Omental fat pad (tissue), 4 donors: ENCODE data around the gene GRIK3. TPM values are rescaled to one million over a fixed set of nuclear protein-coding genes. Genes with fewer than 3 reads are reported as not detected.

Source experiments
- ATAC-seq: fragments of 150-250 bp; one replicate; pipeline ENCODE4 v1.9.1; 2016; ENCODE audit warnings: mild to moderate bottlenecking, moderate library complexity; ENCODE audit not compliant: low FRiP score
- DNase-seq: peaks from one replicate; pipeline ENCODE4 v3.0.0-alpha.2; 2019; ENCODE audit warnings: low spot score
- CTCF ChIP-seq, 3 donors: fragments of 450-650 bp; IDR thresholded peaks; one replicate each; pipeline ENCODE4 v1.5.1; 2016 to 2017; ENCODE audit warnings: antibody characterized with exemption in 3 of 3, mild to moderate bottlenecking in 3 of 3, moderate library complexity in 2 of 3
- total RNA-seq, 4 donors: library from RNA; depleted of rRNA; stranded (reverse); fragments of >200 nt; gene quantifications; one replicate each; pipeline ENCODE4 v1.1.0, GENCODE V29; 2016

The GRIK3 gene
- total RNA-seq, 4 donors from 2014 or later, result 0.09 to 0.79 TPM; not detected in 2

GRCh38 chr1:37047542-37047941, 13.2 kb upstream of the GRIK3 start:
- DNase-seq, result no peak
- no peak for TF ChIP-seq CTCF (IDR thresholded peaks at IDR 0.05)
- no peak for ATAC-seq

GRCh38 chr1:37043101-37043500, 8.8 kb upstream of the GRIK3 start:
- ATAC-seq (no peak), DNase-seq (no peak)
- no peak for TF ChIP-seq CTCF (IDR thresholded peaks at IDR 0.05)

- ATAC-seq (no peak), DNase-seq (no peak)
- no peak for TF ChIP-seq CTCF (IDR thresholded peaks at IDR 0.05)
These were observed 8.2 kb upstream of the GRIK3 start for GRCh38 chr1:37042506-37042905.

DNA sequence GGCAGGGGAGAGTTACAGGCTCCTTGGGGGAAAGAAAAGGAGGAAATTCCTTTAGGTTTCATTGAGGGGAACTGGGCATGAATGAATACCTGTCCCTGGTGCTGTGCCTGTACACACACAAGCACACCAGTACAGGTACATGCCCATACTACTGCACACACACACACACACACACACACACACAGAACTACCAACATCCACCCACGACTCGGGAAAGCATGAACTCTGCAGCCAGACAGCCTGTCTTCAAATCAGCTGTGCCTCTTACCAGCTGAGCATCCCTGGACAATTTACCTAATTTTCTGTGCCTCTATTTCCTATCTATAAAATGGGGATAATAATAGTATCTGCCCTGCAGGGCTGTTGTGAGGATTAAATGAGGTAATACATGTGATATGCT, 7.2 kb upstream of the GRIK3 start:
- no peak for TF ChIP-seq CTCF (IDR thresholded peaks at IDR 0.05)
- DNase-seq (no peak), ATAC-seq (no peak)

GRCh38 chr1:37040773-37041172, 6.5 kb upstream of the GRIK3 start:
- ATAC-seq (no peak), DNase-seq (no peak)
- TF ChIP-seq CTCF (IDR thresholded peaks at IDR 0.05), result no peak

DNA sequence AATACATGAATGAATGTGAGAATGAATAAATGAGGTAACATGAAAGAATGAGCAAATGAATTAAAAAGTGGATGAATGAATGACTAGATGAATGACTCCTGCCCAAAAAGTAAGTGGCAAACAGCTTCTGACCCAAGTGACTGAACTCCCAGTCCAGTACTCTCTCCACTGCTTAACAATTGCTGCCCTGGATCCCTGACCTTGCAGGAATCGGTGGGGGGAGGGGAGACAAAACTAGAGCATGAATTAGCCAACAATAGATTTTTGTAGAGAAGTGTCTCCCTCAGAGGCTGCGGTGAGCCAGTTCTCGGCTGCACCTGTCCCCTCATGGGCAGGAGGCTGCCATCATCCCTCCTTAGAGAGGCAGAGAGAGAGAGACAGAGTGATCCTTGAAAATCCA, 5.9 kb upstream of the GRIK3 start:
- no peak for TF ChIP-seq CTCF (IDR thresholded peaks at IDR 0.05)
- DNase-seq (no peak), ATAC-seq (no peak)

DNA sequence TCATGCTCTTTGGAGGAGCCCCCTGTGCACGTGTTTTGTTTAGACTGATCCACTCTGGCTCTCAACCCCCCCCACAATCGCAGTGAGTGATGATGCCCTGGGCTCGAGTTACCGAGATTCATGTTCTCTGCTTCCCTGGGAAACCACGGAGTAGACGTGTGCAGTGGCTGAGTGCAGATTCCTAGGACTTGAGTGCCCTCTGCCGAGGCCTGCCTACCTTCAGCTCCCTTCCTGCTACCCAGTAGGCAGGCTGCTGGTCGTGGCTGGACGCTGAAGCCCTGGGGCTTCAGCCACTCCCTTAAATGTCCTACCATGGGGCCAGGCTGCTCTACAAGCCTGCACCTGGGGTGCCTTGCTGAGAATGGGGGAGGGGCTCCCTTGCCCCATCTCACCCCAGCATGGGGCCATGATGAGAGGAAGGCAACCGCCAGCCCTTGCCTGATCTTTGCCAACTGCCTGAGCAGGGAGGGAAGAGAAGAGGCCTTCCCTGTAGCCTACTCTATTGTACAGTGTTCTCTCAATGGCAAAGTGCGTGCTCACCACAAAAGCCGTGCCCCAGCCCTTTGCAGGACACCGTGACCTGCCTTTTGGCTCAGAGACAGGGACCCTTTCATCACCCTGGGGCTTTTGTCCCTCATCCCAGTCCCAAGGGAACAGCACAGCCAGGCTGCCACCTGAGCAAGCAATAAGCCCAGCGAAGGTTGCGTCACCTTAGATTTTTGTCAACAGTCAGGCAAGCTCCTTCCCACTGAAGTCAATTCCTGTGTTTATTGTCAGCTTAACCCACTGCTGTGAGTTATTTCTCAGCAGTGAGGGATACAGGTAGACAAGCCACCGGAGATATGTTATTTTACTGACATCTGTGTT, 4.1 kb upstream of the GRIK3 start:
- peak; percentile 34 for ATAC-seq
- TF ChIP-seq CTCF (IDR thresholded peaks at IDR 0.05), result no peak
- no peak for DNase-seq
